Endothelial cell of hepatic sinusoid (primary cell): ENCODE measurements around the gene CYTH2.
"Not testable (repeated sequence)": the region's sequence is repeated elsewhere in the genome, so short reads cannot be mapped to it uniquely, and the experiment has no call there.

Experiments
- in situ Hi-C: cut with HindIII; loops from 2 replicates; pipeline ENCODE4 v1.10.0; 2017; ENCODE audit warnings: low sequenced_read_pairs

CYTH2 gene

GRCh38 chr19:48511321-48511731, 42.2 kb downstream of the CYTH2 start:
- in situ Hi-C loops, result no loop called here

GRCh38 chr19:48511800-48512503, 42.8 kb downstream of the CYTH2 start, which contains the start of gene LMTK3:
LMTK3 (minus strand) TSS chr19:48511835; CDS start chr19:48511576, 259 bp downstream.
- in situ Hi-C loops, result no loop called here

- in situ Hi-C loops, result no loop called here
Measured at GRCh38 chr19:48512504-48513288, 43.5 kb downstream of the CYTH2 start.

- in situ Hi-C loops, result no loop called here
Measured at GRCh38 chr19:48513289-48514122, 44.3 kb downstream of the CYTH2 start.

- in situ Hi-C loops, result no loop called here
Measured at GRCh38 chr19:48514123-48514458, 44.9 kb downstream of the CYTH2 start.

- in situ Hi-C loops, result no loop called here
Measured at GRCh38 chr19:48516536-48516935, 47.4 kb downstream of the CYTH2 start.

DNA sequence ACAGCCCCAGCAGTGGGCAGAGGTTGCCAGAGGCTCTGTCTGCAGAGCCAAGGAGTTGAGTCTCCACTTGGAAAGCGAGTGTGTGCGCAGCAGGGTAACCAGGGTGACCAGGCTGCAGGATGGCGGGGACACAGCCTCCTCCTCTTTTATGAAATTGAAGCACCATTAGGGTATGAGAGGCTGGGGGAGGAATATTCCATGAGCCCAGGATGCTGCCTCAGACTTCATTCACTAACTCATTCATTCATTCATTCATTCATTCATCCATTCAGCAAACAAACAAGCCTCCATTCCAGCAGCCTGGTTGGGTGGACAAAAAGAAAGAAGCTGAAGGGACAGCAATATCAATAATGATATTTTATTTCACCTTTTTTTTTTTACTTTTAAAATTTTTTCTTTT, 49.0 kb downstream of the CYTH2 start:
- in situ Hi-C loops, result no loop called here

GRCh38 chr19:48519426-48519825, 50.3 kb downstream of the CYTH2 start:
- in situ Hi-C loops, result not testable (repeated sequence)

GRCh38 chr19:48520134-48520533, 51.0 kb downstream of the CYTH2 start:
- in situ Hi-C loops, result no loop called here

DNA sequence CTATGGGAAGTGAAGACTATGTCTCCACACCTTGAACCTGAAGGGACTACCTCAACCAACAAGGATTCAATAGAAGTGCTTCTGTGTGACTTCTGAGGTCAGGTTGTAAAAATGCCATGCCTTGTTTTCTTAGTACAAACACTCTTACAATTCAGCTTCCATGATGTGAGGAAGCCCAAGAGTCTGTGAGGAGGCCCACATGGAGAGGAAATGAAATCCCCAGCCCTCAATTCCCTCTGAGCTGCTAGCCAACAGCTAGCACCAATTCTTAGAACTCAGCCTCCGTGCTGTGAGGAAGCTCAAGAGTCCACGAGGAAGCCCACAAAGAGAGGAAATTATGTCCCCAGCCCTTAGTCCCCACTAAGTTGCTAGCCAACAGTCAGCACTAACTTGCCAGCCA, 55.1 kb downstream of the CYTH2 start:
- in situ Hi-C loops, result no loop called here

GRCh38 chr19:48524732-48525131, 55.6 kb downstream of the CYTH2 start:
- in situ Hi-C loops, result no loop called here

DNA sequence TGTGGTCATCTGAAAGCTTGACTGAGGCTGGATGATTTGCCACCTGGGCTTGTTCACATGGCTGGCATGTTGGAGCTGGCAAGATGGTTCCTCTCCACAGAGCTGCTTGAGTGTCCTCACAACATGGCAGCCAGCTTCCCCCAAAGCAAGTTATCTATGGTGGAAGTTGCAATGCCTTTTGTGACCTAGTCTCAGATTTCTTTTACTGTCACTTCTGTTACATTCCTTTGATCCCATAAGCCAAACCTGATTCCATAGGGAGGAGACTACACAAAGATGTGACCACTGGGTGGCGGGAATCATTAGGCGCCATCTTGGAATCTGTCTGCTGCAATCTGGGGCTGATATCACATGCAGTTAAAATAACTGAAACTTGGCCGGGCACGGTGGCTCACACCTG, 60.0 kb downstream of the CYTH2 start:
- in situ Hi-C loops, result no loop called here

GRCh38 chr19:48530066-48530720, 61.0 kb downstream of the CYTH2 start:
- in situ Hi-C loops, result no loop called here

GRCh38 chr19:48530770-48531169, 61.6 kb downstream of the CYTH2 start:
- in situ Hi-C loops, result no loop called here
